ENCODE results near the gene OTUB2. TPM values are rescaled to one million over a fixed set of nuclear protein-coding genes. Genes with fewer than 3 reads are reported as not detected.

OTUB2 gene
- total RNA-seq (2021; ENCODE audit: unreplicated experiment): 3.4 TPM
- polyA plus RNA-seq (2012; ENCODE audit: insufficient read length): 3.4 TPM
- percentile 44 among the genes with signal in this experiment for Bru-seq, nascent RNA
- percentile 51 among the genes with signal in this experiment for BruChase-seq, experiment 1, labeled RNA remaining after a 2-hour chase
- percentile 42 among the genes with signal in this experiment for BruChase-seq, experiment 2, labeled RNA remaining after a 6-hour chase
- long read RNA-seq, partial matches to known transcripts: 2 of 6 reads
- long read RNA-seq, other reads (novel, unspliced or antisense): 0 of 6 reads

GRCh38 chr14:94026173-94026888, at the start of gene OTUB2:
OTUB2 (plus strand) TSS chr14:94026340; CDS start chr14:94026538, 198 bp downstream.
- no TSS peak for BruUV-seq (replicated peaks)
- intact Hi-C loops (cut with micrococcal nuclease; ENCODE audit: unreplicated experiment) (no loop called here), in situ Hi-C loops (cut with HindIII; ENCODE audit: low pct_unique_long_range_greater_than_20kb, low sequenced_read_pairs) (no loop called here)
- peak; percentile 97 for DNase-seq (ENCODE audit: low read depth, low spot score)
- Histone ChIP-seq H3K27me3 (ENCODE audit: control insufficient read depth, insufficient read depth, low read length) (no peaks in the 10 kb centered on the region), H3K4me1 (ENCODE audit: control insufficient read depth, insufficient read depth, low read length) (peaks cover 20% of the 10 kb centered on the region), H3K9me3 (ENCODE audit: control insufficient read depth, insufficient read depth, low read depth, low read length) (no peaks in the 10 kb centered on the region), H3K4me3 (ENCODE audit: low read depth in 2 of 2, low read length in 2 of 2) (peak within 1 kb of the TSS; percentile 43 to 50), H3K27ac (ENCODE audit: low read length) (peak within 1 kb of the TSS; percentile 61), H3K36me3 (ENCODE audit: control insufficient read depth, insufficient read depth, low read length) (no peaks in the 10 kb centered on the region)
- ATAC-seq: peak; percentile 94
- POLR2A ChIA-PET: interaction anchor here (0.7 kb wide), 1 partner anchor 137 kb away, joined by 3 read pairs; no protein-coding TSS in a partner anchor
- no peak for TF ChIP-seq SIN3A (IDR thresholded peaks at IDR 0.05; ENCODE audit: borderline replicate concordance, insufficient read depth, low read depth, low read length)
- no peak for TF ChIP-seq POLR2AphosphoS5 (IDR thresholded peaks at IDR 0.05; ENCODE audit: low read depth, low read length)
- no peak for TF ChIP-seq TCF7L2 (IDR thresholded peaks at IDR 0.05; ENCODE audit: low read depth, low read length)
- no peak for TF ChIP-seq REST (IDR thresholded peaks at IDR 0.05; ENCODE audit: insufficient read depth in 1 of 2, low read depth in 2 of 2, low read length in 1 of 2)
- no peak for TF ChIP-seq CTCF (IDR thresholded peaks at IDR 0.05)
- CTCF ChIA-PET: interaction anchor here (1.1 kb wide), 1 partner anchor 10 kb away, joined by 3 read pairs; no protein-coding TSS in a partner anchor

- no peaks in the 10 kb centered on the region for H3K36me3 ChIP-seq (ENCODE audit: control insufficient read depth, insufficient read depth, low read length)
- no TSS peak for BruUV-seq (replicated peaks)
- H3K9me3 ChIP-seq (ENCODE audit: control insufficient read depth, insufficient read depth, low read depth, low read length): no peaks in the 10 kb centered on the region
- no peaks in the 10 kb centered on the region for H3K27me3 ChIP-seq (ENCODE audit: control insufficient read depth, insufficient read depth, low read length)
- CTCF ChIA-PET: no interaction called here
- ATAC-seq: no peak
- no peaks in the 10 kb centered on the region for H3K4me1 ChIP-seq (ENCODE audit: control insufficient read depth, insufficient read depth, low read length)
- no peak for DNase-seq (ENCODE audit: low read depth, low spot score)
- no peak within 1 kb of the TSS for H3K27ac ChIP-seq (ENCODE audit: low read length)
- intact Hi-C loops (cut with micrococcal nuclease; ENCODE audit: unreplicated experiment) (no loop called here), in situ Hi-C loops (cut with HindIII; ENCODE audit: low pct_unique_long_range_greater_than_20kb, low sequenced_read_pairs) (no loop called here)
- TF ChIP-seq TCF7L2 (IDR thresholded peaks at IDR 0.05; ENCODE audit: low read depth, low read length): no peak
- no peak for TF ChIP-seq REST (IDR thresholded peaks at IDR 0.05; ENCODE audit: insufficient read depth in 1 of 2, low read depth in 2 of 2, low read length in 1 of 2)
- TF ChIP-seq POLR2AphosphoS5 (IDR thresholded peaks at IDR 0.05; ENCODE audit: low read depth, low read length): no peak
- POLR2A ChIA-PET: no interaction called here
- no peak within 1 kb of the TSS for H3K4me3 ChIP-seq (ENCODE audit: low read depth in 2 of 2, low read length in 2 of 2)
Measured at GRCh38 chr14:93976477-93977057, 49.6 kb upstream of the OTUB2 start, which contains the start of gene ASB2. ASB2 (minus strand) TSS chr14:93976570; CDS start chr14:93964539, 12,031 bp downstream.
